Posterior cingulate gyrus (tissue), 11 donors: ENCODE data around the gene HCRTR1.

Experiments
- DNase-seq, 10 donors: peaks; one replicate each; pipeline versions ENCODE4 v3.0.0 to v3.0.0-alpha.2; 2020 to 2021; ENCODE audit warnings: mixed read lengths in 3 of 10
- intact Hi-C: fragments of 100-400 bp; cut with DNase I; formaldehyde crosslinking; loops from one replicate; pipeline ENCODE4 v1.15.1; 2023

HCRTR1 gene

DNA sequence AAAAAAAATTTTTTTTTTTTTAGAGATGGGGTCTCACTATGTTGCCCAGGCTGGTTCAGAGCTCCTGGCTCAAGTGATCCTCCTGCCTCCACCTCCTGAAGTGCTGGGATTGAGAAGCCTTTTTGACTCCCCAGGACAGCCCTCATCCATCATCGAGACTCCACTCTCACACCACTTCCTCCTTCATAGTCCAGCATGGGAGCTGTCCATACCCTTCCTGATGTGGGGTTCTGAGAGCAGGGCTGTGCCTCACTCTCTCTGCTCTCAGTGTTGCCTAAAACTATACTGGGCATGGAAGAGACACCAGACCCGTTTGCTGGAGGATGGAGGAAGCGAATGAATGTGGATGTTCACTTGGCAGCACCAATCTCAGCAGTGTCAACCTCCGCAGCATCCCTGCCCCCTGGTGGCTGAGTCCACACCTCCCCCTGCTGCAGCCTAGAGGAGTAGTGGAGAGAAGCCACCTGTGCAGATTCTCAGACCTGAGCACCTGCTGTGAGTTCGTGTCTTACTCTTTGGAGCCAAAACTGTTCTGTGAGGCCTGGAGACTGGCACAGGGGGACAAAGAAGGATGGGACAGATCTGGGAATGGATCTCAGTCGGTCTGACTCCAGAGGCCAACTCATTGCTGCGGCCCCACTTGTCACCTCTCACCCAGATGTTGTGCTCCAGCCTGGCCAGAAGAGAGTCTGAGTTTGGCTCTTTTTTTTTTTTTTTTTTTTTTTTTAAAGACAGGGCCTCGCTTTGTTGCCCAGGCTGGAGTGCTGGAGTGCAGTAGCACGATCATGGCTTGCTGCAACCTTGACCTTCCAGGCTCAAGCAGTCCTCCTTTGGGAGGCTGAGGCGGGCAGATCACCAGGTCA, 23.5 kb upstream of the HCRTR1 start:
- peak in 6 of 10 donors; percentile 26 to 88 (median 54) for DNase-seq
- intact Hi-C loops: loop anchor here (2.0 kb wide), 1 partner anchor 29 kb away; no protein-coding TSS in a partner anchor

GRCh38 chr1:31595836-31596736, 21.4 kb upstream of the HCRTR1 start:
- intact Hi-C loops: loop anchor here (2.0 kb wide), 1 partner anchor 31 kb away; no protein-coding TSS in a partner anchor
- peak in 3 of 10 donors; percentile 8 to 51 (median 47) for DNase-seq

DNA sequence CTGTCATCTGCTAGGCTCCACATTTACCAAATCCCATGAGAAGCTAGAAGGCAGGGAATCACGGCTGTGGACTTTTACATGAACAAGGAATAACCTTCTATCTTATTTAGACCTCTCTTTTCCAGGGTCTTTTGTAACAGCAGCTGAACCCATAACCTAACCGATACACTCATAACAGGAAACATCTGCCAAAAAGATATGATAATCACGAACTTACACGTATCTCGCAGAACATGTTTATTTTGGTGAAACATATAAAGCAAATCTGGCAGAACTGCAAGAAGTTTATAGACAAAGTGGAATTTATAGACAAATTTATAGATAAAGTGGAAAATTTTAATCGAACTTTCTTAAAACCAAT, 20.8 kb upstream of the HCRTR1 start:
- DNase-seq: no peak
- intact Hi-C loops: no loop called here

DNA sequence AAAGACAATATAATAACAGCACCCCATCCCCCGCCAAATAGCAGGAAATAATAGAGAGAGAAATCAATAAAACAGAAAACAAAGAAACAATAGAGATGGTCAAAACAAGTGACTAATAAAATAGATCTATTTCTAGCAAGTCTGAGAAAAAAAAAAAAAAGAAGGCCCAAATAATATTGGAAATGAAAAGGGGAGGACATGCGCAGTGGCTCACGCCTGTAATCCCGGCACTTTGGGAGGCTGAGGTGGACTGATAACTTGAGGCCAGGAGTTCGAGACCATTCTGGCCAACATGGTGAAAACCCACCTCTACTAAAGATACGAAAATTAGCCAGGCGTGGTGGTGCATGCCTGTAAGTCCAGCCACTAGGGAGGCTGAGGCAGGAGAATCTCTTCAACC, 18.5 kb upstream of the HCRTR1 start:
- no peak for DNase-seq
- intact Hi-C loops: no loop called here

DNA sequence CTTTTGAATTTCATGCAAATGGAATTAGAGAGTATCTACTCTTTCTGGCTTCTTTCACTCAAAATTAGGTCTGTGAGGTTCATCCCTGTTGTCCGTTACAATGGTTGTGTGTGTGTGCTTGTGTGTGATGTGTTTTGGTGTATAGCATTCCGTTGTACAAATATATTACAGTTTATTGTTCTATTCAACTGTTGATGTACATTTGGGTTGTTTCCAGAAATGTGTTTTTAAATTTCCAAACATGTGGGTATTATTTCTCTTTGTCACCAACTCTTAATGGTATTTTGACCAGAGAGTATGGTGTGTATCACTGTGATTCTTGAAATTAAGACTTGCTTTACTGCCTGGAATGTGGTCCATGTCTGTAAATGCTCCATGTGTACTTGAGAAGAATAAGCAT, 16.8 kb upstream of the HCRTR1 start:
- intact Hi-C loops: no loop called here
- no peak for DNase-seq

- intact Hi-C loops: no loop called here
Measured at GRCh38 chr1:31602081-31602480, 15.4 kb upstream of the HCRTR1 start.

DNA sequence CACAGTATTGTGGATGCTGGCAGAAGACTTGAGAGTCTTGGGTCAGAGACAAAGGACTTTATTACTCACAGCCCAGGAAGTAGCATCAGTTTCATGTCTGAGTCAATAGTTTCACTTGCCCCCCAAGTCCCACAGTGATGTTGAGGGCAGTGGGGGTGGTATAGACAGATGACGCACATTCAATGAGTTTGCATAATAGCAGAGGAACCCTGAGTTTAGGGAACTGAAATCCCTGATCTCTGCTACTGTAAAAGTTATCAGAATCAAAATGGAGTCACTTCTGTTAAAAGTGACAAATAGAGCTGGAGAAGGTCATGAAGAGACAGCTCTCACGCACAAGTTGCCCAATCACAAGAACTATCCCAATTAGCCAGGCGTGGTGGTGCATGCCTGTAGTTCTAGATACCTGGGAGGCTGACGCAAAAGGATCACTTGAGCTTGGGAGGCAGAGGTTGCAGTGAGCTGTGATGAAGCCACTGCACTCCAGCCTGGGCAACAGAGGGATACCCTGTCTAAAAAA, 11.5 kb upstream of the HCRTR1 start:
- intact Hi-C loops: no loop called here
- peak in 1 of 10 donors; percentile 10 for DNase-seq

More at GRCh38 chr1:31602081-31602480, 15.4 kb upstream of the HCRTR1 start:
- no peak for DNase-seq

DNA sequence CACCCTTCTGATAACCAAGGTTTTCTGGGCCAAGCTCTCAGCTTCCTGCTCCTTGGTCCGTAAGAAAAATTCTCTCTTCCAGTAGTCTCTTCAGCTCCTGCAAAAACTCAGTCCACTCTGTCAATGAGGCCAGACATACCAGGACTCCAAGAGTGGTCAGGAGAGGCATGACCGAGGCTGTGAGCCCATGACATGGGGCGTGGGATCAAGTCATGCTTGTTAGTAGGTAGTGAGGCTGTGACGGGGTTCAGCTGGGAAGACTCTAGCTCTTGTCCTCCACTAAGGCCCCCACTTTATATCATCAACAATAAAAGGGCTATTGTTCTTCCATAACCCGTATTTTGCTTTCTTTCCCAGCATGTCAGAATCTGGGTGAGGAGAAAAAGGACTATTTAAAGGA, 10.1 kb upstream of the HCRTR1 start:
- DNase-seq: peak in 1 of 10 donors; percentile 10
- intact Hi-C loops: no loop called here

- DNase-seq: no peak
- intact Hi-C loops: no loop called here
Measured at GRCh38 chr1:31609514-31610118, 7.9 kb upstream of the HCRTR1 start.

GRCh38 chr1:31614414-31615005, 3.0 kb upstream of the HCRTR1 start:
- intact Hi-C loops: no loop called here
- DNase-seq: peak in 1 of 10 donors; percentile 74

DNA sequence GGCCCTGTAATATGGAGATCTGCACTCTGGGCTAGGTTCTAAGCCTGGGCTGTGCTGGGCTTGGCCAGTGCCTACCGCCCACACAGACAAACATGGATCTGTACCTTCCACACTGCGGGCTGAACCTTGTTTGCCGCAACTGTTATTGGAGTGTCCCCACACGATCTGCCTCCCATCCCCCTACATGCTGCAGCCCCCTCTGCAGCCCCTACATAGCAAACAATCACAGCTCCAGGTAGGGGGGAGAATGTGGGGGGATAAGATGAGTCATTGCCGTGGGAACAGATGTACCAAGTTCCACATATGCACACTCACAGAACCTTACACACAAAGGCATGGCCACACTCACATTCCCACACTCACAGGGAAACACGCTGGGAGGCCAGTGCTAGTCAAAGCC, 2.1 kb upstream of the HCRTR1 start:
- intact Hi-C loops: no loop called here
- peak in 1 of 10 donors; percentile 26 for DNase-seq

DNA sequence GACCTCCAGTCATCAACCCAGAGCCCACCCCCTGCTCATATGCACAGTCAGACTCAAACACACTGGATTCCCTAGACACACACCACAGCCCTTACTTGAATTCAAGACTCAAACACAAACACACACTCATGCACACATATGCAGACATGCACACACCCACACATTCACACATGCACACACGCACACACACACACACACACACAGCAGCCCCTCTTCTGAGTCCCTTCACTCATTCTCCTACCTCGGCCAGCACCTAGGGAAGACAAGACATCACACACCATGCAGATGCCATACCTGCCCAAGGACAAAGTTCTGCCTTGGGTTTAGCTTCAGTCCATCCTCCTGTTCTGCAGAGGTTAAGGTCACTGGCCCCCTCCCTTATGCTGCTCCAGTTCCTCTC, 1.6 kb upstream of the HCRTR1 start:
- DNase-seq: no peak
- intact Hi-C loops: no loop called here

- peak in 1 of 10 donors; percentile 77 for DNase-seq
- intact Hi-C loops: loop anchor here (1.0 kb wide), 1 partner anchor 54 kb away; no protein-coding TSS in a partner anchor
Measured at GRCh38 chr1:31617916-31618746, 642 bp downstream of the HCRTR1 start.

DNA sequence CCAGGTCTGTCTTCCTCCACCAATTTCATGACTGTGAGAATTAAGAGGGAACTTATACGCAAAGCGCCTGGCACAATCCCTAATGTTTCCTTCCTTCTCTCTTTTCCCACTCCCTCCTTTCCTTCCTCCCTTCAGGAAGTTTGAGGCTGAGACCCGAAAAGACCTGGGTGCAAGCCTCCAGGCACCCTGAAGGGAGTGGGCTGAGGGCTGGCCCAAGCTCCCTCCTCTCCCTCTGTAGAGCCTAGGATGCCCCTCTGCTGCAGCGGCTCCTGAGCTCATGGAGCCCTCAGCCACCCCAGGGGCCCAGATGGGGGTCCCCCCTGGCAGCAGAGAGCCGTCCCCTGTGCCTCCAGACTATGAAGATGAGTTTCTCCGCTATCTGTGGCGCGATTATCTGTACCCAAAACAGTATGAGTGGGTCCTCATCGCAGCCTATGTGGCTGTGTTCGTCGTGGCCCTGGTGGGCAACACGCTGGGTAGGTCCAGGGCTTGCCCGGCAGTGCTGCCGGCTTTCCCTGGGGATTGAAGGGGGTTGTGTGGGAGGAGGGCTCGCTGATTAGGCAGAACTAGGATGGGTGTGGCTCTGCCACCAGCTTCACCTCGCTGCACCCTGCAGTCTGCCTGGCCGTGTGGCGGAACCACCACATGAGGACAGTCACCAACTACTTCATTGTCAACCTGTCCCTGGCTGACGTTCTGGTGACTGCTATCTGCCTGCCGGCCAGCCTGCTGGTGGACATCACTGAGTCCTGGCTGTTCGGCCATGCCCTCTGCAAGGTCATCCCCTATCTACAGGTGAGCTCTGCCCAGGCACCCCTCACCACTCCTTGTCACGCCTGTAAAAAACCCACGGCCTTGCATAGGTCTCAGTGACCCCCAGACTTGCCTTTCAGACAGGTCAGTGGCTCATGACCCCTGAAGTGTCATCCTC, 1.7 kb downstream of the HCRTR1 start:
- DNase-seq: no peak
- intact Hi-C loops: loop anchor here (1.0 kb wide), 1 partner anchor 55 kb away; no protein-coding TSS in a partner anchor

- DNase-seq: no peak
- intact Hi-C loops: no loop called here
Measured at GRCh38 chr1:31620631-31621497, 3.4 kb downstream of the HCRTR1 start.

- DNase-seq: no peak
- intact Hi-C loops: no loop called here
Measured at GRCh38 chr1:31621498-31621820, 4.0 kb downstream of the HCRTR1 start.
